IPS-NIHi11 (cell line): ENCODE measurements around the gene CDH12.
"Not testable (repeated sequence)": the region's sequence is repeated elsewhere in the genome, so short reads cannot be mapped to it uniquely, and the experiment has no call there.

Source experiments
- DNase-seq: peaks from one replicate; pipeline ENCODE4 v3.0.0; 2012; ENCODE audit warnings: mixed read lengths, low spot score

CDH12 gene

GRCh38 chr5:22567983-22568382, 285.2 kb downstream of the CDH12 start:
- no peak for DNase-seq

DNA sequence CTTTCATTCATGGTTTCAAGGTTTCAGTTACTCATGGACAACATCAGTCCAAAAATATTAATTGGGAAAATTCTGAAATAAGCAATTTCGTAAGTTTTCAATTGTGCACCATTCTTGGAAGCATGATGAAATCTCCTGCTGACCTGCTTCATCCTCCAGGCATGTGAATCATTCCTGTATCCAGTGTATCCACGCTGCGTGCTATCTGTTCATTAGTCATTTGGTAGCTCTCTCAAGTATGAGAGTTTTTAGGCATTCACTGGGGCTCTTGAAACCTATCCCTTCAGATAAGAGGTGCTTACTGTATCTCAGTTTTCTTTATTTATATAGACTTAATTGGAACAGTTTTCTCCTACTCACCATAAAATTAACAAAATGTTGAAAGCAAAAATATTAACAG, 293.0 kb downstream of the CDH12 start:
- DNase-seq, result no peak

GRCh38 chr5:22557251-22557650, 295.9 kb downstream of the CDH12 start:
- no peak for DNase-seq

DNA sequence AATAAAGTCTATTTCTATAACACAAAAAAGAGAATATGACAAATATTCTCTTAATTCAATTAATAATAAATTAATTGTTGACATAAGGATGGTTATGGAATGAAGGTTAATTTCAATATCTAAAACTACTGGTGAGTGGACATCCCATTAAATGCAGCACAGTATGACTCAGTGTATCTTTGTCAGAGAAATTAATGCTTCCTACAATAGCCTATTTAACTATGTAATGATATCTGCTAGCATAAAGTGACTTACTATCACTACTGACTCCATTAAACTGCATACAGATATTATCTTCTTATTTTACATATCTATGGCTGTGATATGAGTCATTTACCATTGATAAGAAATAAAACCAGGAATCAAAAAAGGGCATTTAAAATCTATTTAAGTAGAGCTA, 298.7 kb downstream of the CDH12 start:
- no peak for DNase-seq

DNA sequence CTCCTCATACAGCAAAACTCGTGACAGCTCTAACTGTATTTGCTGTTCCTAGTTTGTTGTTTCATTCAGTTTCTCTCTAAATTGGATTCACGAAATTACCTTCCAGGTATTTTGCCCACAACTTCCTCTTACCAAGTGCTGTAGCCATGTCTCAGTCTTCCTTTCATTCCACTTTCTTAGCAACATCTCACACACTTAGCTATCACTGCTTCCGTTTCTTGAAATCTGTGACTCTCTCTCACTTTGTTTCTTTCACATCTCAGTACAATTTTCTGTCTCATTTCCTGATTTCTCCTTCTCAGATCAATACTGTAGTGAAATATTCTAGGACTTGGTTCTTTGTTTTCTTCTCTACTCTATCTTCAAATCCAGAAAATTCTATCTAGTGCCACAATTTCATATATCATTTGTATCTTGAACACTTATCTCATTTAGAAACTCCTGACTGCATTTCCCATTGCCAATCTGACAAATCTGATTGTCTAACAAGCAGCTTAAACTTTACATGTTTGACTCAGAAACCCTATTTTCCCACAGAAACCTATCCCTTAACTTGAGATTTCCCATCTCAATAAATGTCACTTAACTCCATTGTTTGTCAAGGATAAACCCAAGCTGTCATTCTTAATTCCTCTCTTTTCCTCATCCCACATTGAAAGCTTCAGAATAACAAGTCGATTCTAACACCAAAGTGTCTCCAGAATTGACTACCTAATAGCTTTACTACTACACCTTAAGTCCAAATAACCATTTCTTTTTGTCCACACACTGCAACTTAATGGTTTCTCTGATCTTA, 303.1 kb downstream of the CDH12 start:
- no peak for DNase-seq

DNA sequence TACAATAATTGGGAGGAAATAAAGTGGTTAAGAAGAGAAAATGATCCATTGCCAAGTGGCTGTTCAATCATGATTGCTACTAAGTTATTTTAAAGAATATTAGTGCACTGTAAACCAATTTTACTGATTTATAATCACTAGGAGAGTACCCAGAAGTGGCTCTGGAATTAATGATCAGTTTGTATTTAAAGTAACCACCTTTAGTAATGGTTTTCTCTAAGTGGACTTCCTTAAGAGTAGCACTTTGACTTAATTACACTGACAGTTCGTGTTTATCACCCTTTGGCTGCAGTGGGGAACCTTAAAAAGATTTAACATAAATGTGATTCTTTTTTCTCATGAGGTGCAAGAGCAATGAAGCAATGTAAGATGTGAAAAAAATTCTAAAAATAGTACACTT, 310.8 kb downstream of the CDH12 start:
- DNase-seq, result no peak

DNA sequence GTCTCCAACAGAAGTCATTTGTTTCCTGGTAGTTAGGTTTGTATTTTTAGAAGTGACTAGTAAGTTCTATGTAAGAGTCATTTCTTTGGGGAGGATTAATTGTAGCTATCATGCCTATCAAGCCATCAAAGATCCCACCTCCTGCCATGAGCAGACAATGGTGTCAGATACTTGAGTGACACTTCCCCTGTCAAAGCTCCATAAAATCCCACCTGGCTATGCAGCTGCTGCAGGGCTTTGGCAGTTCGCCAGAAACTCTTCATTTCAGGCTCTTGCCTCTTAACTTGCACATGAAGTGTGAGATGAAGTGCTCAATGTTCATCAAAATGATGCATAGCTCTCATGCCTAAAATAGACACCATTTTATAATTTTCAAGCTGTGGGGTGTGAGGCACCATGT, 312.1 kb downstream of the CDH12 start:
- DNase-seq, result no peak

- no peak for DNase-seq
Measured at GRCh38 chr5:22539762-22540161, 313.4 kb downstream of the CDH12 start.

DNA sequence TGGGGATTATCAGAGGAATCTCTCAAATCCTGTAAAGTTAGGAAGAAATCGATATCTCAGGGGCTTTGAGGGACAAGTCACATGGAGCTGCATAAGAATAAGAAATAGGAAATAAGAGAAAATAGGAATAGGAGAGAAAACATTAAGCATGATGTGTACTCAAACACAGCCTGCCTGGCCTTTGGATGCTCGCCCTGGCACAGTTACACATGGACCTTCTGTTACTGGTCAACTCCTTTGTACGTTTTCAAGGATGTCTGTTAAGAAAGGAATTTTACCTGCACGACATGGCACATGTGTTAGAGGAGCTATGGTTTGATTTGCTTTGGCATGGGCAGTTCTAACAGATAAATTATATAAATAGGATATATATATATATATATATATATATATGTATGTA, 321.2 kb downstream of the CDH12 start:
- DNase-seq, result no peak

GRCh38 chr5:22521521-22521920, 331.6 kb downstream of the CDH12 start:
- no peak for DNase-seq

DNA sequence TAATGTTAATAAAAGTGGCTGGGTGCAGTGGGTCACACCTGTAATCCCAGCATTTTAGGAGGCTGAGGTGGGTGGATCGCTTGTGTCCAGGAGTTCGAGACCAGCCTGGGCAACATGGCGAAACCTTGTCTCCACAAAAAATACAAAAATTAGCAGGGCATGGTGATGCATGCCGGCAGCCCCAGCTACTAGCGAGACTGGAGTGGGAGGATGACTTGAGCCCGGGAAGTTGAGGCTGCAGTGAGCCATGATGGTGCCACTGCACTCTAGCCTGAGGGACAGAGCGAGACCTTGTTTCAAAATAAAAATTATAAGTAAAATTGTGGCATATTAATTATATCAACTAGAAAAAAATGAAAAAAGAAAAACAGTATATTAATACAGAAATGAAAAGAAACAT, 336.6 kb downstream of the CDH12 start:
- DNase-seq, result not testable (repeated sequence)

GRCh38 chr5:22514231-22514630, 338.9 kb downstream of the CDH12 start:
- no peak for DNase-seq

- DNase-seq, result no peak
Measured at GRCh38 chr5:22505891-22506290, 347.3 kb downstream of the CDH12 start.

DNA sequence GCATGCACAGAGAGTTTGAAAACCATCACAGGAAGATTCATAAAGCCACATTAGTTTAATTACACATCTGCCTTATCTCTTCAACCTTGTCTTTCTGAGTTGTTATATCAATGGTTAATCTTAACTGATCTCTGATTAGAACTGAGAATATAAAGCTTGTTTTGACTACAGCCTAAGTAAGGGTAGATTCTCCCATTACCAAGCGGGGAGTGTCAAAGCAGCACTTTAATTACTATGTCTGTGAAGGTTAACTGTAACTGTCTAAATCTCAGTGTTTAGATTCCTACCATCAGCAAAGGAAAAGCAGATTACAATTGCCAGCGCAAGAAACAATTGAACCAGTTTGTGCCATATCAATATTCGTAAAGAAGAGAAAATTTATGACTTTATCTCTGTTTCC, 348.7 kb downstream of the CDH12 start:
- DNase-seq, result no peak

- no peak for DNase-seq
Measured at GRCh38 chr5:22500556-22500955, 352.6 kb downstream of the CDH12 start.

- no peak for DNase-seq
Measured at GRCh38 chr5:22496666-22497065, 356.5 kb downstream of the CDH12 start.

GRCh38 chr5:22495016-22495720, 358.0 kb downstream of the CDH12 start:
- no peak for DNase-seq

GRCh38 chr5:22488427-22488826, 364.7 kb downstream of the CDH12 start:
- DNase-seq, result peak; percentile 9

GRCh38 chr5:22480305-22480704, 372.8 kb downstream of the CDH12 start:
- no peak for DNase-seq

- no peak for DNase-seq
Measured at GRCh38 chr5:22473886-22474285, 379.3 kb downstream of the CDH12 start.

DNA sequence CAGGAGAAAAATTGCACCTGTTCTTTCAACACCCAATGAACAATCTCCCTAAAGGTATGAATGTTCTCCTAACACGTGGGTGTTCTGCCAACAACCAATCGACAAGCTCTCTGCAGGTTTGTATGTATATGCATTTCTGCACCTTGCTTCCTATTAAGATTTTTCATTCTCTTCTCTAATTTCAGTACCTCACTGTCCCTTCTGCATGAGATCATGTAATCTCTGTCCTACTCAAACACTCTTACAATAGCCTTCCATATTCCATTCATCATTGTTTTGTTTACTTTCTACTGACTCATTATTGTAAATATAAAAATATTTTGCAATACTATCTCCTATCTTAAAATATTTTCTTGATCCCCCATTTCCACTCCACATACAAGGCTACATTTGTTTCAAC, 382.0 kb downstream of the CDH12 start:
- DNase-seq, result no peak

GRCh38 chr5:22470408-22470807, 382.7 kb downstream of the CDH12 start:
- DNase-seq, result no peak

- no peak for DNase-seq
Measured at GRCh38 chr5:22465616-22466015, 387.5 kb downstream of the CDH12 start.

- no peak for DNase-seq
Measured at GRCh38 chr5:22465177-22465576, 388.0 kb downstream of the CDH12 start.
